ENCODE data around the gene SPATA6.
"Not testable (repeated sequence)": the region's sequence is repeated elsewhere in the genome, so short reads cannot be mapped to it uniquely, and the experiment has no call there.

The SPATA6 gene
- total RNA-seq, result 1.5 reads per million

DNA sequence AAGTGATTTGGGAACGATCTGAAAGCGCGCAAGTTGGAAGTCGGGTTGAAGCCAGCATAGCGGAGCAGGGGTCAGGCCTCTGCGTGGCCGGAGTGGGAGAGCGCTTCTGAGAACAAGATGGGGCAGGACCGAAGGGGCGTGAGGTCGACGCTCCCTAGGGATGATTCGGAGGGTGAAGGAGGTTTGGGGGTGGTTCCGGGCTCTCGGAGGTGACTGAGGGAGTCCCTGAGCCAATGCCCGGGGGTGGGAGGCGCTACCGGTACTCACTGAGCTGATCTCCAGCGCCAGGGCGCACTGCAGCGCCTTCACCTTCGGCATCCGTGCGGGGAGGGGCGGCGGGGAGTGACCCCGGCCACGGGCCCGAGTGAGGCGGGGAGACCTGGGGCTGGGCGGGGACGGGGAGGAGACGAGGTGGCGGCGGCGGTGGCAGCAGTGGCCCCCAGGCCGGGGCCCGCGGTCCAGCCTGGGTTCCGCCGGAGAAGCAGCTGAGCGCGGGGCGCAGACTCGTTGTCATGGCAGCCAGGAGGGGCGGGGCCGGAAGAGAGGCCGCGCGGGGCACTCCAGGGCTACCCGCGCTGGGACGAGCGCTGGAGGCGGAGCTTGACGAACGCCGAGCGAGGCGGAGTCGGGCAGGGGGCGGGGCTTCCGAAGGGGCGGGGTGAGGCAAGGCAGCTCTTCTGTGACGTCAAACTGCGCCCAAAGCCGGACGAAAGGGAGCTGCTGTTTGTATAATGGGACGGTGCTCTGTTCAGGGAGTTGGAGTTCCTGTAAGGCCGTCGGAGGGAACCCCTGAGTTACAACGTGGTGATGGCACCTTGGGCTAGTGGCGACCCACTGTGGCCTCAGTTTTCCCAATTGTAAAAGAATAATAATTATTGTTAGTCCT, at the start of gene SPATA6:
Gene SPATA6, minus strand, starts transcription at position 514 of the 886 bp plus-strand sequence. Its CDS starts 196 bp downstream, at position 318.
- DNase-seq, result peak; percentile 74

- DNase-seq, result not testable (repeated sequence)
Measured at GRCh38 chr1:48519896-48520295, 47.9 kb upstream of the SPATA6 start.

GRCh38 chr1:48506870-48507269, 34.9 kb upstream of the SPATA6 start:
- no peak for DNase-seq

- DNase-seq, result no peak
Measured at GRCh38 chr1:48500541-48501450, 28.8 kb upstream of the SPATA6 start.

- DNase-seq, result no peak
Measured at GRCh38 chr1:48499211-48499735, 27.3 kb upstream of the SPATA6 start.

- peak; percentile 33 for DNase-seq
Measured at GRCh38 chr1:48498096-48498791, 26.2 kb upstream of the SPATA6 start.

DNA sequence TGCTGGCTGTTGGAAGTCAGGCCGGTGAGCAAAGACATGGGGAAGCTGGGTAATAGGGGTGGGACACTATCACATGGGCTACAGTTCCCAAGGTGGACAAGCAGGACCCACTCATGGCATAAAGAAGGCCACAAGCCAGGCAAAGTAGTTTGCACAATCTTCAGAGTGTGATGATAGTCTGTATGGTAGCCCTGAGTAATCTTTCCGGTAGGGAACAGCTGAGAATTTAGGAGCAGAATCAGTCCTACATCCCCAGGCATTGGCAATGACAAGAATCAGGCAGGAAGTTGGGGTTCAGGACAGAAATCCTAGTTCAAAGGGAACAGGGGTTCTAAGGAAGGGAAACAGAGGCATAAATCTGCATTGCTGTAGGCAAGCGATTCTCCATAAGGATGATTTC, 23.9 kb upstream of the SPATA6 start:
- DNase-seq, result no peak

- no peak for DNase-seq
Measured at GRCh38 chr1:48495166-48495565, 23.2 kb upstream of the SPATA6 start.

DNA sequence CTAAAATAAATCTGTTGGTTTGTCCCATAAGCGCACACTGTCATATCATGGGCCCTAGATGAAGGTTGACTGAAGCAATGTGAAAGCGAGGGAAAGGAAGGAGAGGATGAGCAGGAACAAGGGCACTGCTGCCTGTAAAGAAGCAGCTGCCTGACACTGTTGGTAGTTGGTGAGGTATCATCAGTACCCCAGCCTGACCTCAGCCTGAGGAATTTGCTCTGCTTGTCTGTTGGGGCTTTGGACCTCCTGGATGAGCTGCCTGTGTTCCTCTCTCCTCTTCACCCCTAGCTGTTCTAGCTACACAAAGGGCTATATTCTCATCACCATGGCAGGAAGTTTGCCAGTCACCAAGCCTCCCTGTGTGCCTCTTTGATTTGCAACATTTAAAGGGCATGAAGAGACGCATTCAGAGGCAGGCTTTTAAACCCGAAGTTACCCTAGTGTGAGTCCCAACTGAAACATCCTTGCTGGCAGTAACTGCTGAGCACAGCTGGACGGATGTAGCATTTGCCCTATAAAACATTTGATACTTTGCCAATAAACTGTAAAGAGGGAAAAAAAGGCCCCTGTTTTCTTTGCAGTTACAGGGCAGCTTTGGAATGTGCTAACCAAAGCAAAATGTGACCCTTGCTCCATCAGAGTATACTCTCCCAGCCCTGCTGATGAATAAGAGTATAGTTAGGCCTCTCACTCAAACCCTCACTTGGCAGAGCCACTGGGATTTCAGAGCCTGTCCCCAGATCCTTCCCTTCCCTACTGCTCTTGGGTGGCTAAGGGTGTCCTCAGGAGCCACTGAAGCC, 22.2 kb upstream of the SPATA6 start:
- DNase-seq, result no peak

- DNase-seq, result no peak
Measured at GRCh38 chr1:48493041-48493440, 21.0 kb upstream of the SPATA6 start.

DNA sequence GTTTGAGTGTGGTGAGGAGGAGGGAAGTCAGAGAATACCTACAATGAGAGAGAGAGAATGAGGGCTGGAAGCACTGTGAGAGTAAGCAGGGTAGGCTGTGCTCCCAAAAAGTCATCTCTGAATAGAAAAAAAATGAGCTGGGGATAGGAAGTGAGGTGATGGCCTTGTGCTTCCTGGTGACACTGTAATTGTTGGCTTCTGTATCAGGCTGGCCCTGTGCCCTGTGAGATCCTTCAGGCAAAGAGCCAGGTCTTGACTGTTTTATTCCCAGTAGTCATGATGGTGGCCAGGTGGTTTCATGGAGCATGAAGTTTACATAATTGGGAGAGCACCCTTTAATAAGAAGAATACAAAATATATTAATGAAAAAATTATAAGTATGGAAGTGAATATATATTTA, 20.4 kb upstream of the SPATA6 start:
- no peak for DNase-seq

DNA sequence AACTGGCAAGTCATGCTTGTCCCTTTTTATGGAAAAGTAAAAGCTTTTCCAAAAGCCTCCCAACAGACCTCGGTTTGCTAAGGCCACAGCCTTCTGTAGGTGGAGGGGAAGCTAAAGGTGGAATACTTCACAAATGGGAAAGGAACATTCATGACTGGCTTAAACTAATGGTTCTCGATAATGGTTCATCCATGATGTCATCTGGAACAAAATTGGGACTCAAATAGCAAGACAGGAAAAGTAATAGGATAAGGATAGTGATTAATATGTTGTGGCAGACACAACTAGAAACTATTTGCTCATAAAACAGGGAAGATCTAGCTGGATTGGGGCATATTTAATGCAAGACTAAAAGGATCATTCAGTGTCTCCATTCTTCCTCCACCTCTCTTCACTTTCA, 16.7 kb upstream of the SPATA6 start:
- DNase-seq, result no peak

- no peak for DNase-seq
Measured at GRCh38 chr1:48480504-48480903, 8.5 kb upstream of the SPATA6 start.

DNA sequence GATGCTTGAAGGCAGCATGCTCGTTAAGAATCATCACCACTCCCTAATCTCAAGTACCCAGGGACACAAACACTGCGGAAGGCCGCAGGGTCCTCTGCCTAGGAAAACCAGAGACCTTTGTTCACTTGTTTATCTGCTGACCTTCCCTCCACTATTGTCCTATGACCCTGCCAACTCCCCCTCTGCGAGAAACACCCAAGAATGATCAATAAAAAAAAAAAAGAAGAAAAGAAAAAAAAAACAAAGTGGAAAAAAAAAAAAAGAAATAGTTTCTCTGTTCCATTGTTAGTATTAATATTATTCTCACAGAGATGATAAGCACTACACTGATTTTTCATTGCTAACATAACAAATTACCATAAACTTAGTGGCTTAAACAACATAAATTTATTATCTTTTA, 8.0 kb upstream of the SPATA6 start:
- not testable (repeated sequence) for DNase-seq

DNA sequence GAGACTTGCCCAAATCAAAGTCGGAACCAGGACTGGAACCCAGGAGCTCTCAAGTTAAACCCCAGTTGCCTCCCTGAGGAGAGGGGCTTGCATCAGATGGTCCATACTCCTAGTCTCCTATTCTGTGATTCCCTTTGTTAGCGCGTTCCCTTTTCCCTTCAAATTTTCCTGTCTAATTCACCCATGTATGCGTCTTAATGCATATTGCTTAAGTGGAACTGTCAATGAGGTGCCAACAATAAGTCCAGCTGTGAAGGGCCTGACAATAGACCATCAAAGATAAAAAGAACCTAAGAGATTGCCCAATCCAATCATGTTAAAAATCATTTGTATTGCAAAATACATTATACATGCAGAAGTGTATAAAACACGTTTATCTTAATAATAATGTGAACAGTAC, 634 bp upstream of the SPATA6 start:
- no peak for DNase-seq

DNA sequence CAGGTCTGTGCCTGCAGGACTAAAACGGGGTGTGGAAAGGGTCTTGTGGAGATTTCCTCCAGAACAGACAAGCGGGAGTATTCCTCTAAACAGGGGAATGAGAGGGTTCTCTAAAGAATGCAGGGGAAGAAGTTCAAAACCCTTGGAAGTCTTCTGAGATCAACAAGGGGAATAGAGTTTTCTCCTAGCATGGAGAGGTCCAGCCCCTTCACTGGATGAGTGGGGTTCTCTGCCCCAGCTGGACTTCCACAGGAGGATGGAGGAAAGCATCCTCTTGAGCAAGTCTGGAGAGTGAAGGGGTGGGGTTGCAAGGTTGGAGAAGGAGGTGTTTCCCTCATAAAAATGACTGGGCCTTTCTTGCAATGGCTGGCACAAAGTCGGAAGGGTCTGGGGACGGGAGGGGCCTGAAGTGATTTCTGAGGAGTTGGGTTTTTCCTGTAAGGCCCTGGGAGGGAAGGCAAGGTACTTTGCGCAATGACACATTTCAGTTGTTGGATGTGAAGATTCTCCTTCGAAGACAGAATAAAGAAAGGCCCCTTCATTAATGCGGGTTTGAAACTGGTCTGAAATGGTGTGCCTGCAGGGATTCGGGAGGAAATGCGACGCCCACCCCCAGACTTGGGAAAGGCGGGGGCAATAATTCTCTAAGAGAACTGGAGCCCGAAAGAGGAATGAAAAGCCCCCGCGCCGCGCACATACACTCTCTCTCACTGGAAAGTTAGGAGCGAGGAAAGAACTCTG, 884 bp downstream of the SPATA6 start:
- DNase-seq, result no peak

- DNase-seq, result no peak
Measured at GRCh38 chr1:48470481-48470855, 1.5 kb downstream of the SPATA6 start.

- no peak for DNase-seq
Measured at GRCh38 chr1:48469616-48470480, 2.2 kb downstream of the SPATA6 start.

DNA sequence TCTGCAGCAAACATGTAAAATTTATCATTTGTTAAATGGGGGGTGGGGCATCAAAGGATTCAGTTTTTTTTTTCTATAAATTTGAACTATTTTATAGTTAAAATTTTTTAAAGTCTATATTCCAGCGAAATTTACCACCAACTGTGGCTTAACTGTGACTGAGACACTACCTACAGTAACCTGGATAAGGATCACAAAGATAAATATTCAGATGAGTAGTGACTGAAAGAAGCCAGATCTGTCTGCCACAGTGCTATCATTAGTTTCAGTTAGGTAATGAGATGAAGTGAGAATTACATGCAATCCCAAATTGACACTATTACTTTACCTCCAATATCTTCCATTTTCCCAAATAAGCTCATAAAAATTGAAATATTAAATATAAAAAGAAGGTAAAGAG, 5.4 kb downstream of the SPATA6 start:
- DNase-seq, result no peak

DNA sequence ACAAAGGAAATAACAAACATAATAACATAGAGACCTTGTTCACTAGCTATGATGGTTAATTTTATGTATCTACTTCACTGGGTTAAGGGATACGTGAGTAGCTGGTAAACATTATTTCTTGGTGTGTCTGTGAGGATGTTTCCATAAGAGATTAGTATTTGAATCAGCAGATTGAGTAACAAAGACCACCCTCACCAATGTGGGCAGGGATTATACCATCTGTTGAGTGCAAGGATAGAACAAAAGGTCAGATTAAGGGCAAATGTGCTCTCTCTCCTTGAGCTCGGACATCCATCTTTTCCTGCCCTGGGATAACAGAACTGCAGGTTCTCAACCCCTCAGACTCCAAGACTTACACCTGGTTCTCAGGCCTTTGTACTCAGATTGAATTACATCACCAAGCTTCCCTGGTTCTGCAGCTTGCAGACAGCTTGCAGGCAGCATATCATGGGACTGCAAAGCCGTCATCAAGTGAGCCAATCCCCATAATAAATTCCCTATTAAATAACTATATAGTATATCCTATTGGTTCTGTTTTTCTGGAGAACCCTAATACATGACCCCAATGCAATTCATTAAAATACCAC, 9.2 kb downstream of the SPATA6 start:
- DNase-seq, result no peak
